ENCODE measurements around the gene CHST15. TPM values are rescaled to one million over a fixed set of nuclear protein-coding genes. Genes with fewer than 3 reads are reported as not detected.

CHST15 gene
- 0.78 and 0.79 TPM in 2 replicates for polyA plus RNA-seq
- polyA minus RNA-seq = 2.5 and 2.9 TPM in 2 replicates

- Histone ChIP-seq H3K4me3 (ENCODE audit: low read length) (peak within 1 kb of the TSS; percentile 84), H3K36me3 (ENCODE audit: insufficient read depth, low read length) (no peaks in the 10 kb centered on the region), H3K9me3 (ENCODE audit: low read length) (no peaks in the 10 kb centered on the region), H3K79me2 (replicated peaks; ENCODE audit: insufficient read depth, low read length) (no peaks in the 10 kb centered on the region), H3K4me2 (ENCODE audit: low read length) (peak within 1 kb of the TSS; percentile 59), H3K27me3 (ENCODE audit: insufficient read depth, low read depth, low read length) (peaks cover 51% of the 10 kb centered on the region), H3F3A (ENCODE audit: insufficient read depth, low read length, poor library complexity, severe bottlenecking) (no peaks in the 10 kb centered on the region), H3K9ac (ENCODE audit: low read length) (peak within 1 kb of the TSS; percentile 52), H3K27ac (ENCODE audit: low read length) (no peak within 1 kb of the TSS), H3K9me2 (ENCODE audit: insufficient read depth, low read length) (no peaks in the 10 kb centered on the region), H2AFZ (ENCODE audit: low read depth, low read length) (peak within 1 kb of the TSS; percentile 21), H4K20me1 (ENCODE audit: insufficient read depth) (no peaks in the 10 kb centered on the region)
- TF ChIP-seq EP300 (conservative IDR thresholded peaks at IDR 0.05; ENCODE audit: poor library complexity, severe bottlenecking) (no peak), REST (IDR thresholded peaks at IDR 0.05; ENCODE audit: borderline replicate concordance) (no peak), POLR2AphosphoS5 (IDR thresholded peaks at IDR 0.05) (no peak), MXI1 (conservative IDR thresholded peaks at IDR 0.05; ENCODE audit: poor library complexity, severe bottlenecking) (peak; percentile 27)
- TF ChIP-seq, protein P1, sequence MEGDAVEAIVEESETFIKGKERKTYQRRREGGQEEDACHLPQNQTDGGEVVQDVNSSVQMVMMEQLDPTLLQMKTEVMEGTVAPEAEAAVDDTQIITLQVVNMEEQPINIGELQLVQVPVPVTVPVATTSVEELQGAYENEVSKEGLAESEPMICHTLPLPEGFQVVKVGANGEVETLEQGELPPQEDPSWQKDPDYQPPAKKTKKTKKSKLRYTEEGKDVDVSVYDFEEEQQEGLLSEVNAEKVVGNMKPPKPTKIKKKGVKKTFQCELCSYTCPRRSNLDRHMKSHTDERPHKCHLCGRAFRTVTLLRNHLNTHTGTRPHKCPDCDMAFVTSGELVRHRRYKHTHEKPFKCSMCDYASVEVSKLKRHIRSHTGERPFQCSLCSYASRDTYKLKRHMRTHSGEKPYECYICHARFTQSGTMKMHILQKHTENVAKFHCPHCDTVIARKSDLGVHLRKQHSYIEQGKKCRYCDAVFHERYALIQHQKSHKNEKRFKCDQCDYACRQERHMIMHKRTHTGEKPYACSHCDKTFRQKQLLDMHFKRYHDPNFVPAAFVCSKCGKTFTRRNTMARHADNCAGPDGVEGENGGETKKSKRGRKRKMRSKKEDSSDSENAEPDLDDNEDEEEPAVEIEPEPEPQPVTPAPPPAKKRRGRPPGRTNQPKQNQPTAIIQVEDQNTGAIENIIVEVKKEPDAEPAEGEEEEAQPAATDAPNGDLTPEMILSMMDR (IDR thresholded peaks at IDR 0.05; ENCODE audit: poor library complexity, severe bottlenecking) = peak; percentile 28
Observed at GRCh38 chr10:124092860-124093773, at the start of gene CHST15. Gene CHST15 (minus strand): TSS chr10:124093598. CDS start chr10:124046212, 47,386 bp downstream.

- TF ChIP-seq REST (IDR thresholded peaks at IDR 0.05; ENCODE audit: borderline replicate concordance) = no peak
- TF ChIP-seq TAF1 (IDR thresholded peaks at IDR 0.05; ENCODE audit: low read depth) = no peak
- no peak for TF ChIP-seq MXI1 (conservative IDR thresholded peaks at IDR 0.05; ENCODE audit: poor library complexity, severe bottlenecking)
- TF ChIP-seq EZH2 (IDR thresholded peaks at IDR 0.05; ENCODE audit: borderline replicate concordance, insufficient read depth, low read length, poor library complexity, severe bottlenecking) = no peak
- no peak for TF ChIP-seq SMC3 (conservative IDR thresholded peaks at IDR 0.05; ENCODE audit: poor library complexity)
- no peak for TF ChIP-seq RAD21 (conservative IDR thresholded peaks at IDR 0.05)
- no peak for TF ChIP-seq POLR2AphosphoS5 (IDR thresholded peaks at IDR 0.05)
- no peak for TF ChIP-seq EP300 (conservative IDR thresholded peaks at IDR 0.05; ENCODE audit: poor library complexity, severe bottlenecking)
- TF ChIP-seq, protein P1 (IDR thresholded peaks at IDR 0.05; ENCODE audit: poor library complexity, severe bottlenecking) = no peak
- no peak overlapping the region for H3K27ac ChIP-seq (ENCODE audit: low read length)
- no peaks in the 10 kb centered on the region for H3K27me3 ChIP-seq (ENCODE audit: insufficient read depth, low read depth, low read length)
- H3K9ac ChIP-seq (ENCODE audit: low read length) = no peak overlapping the region
- H3K4me2 ChIP-seq (ENCODE audit: low read length) = no peak overlapping the region
- H3F3A ChIP-seq (ENCODE audit: insufficient read depth, low read length, poor library complexity, severe bottlenecking) = no peaks in the 10 kb centered on the region
- H3K4me3 ChIP-seq (ENCODE audit: low read length) = no peak overlapping the region
- H2AFZ ChIP-seq (ENCODE audit: low read depth, low read length) = no peak overlapping the region
- no peaks in the 10 kb centered on the region for H3K36me3 ChIP-seq (ENCODE audit: insufficient read depth, low read length)
- H3K9me3 ChIP-seq (ENCODE audit: low read length) = peaks cover 3% of the 10 kb centered on the region
- no peaks in the 10 kb centered on the region for H4K20me1 ChIP-seq (ENCODE audit: insufficient read depth)
- H3K9me2 ChIP-seq (ENCODE audit: insufficient read depth, low read length) = no peaks in the 10 kb centered on the region
- H3K79me2 ChIP-seq (replicated peaks; ENCODE audit: insufficient read depth, low read length) = no peaks in the 10 kb centered on the region
Observed at GRCh38 chr10:124142960-124143359, 49.6 kb upstream of the CHST15 start.
